ENCODE results near the gene PEA15. TPM values are rescaled to one million over a fixed set of nuclear protein-coding genes. Genes with fewer than 3 reads are reported as not detected.

PEA15 gene
- total and polyA plus RNA-seq, 2 of the 8 experiments (the other 6 are each of a cell fraction or from before 2014, with no cell fraction given) = 71.3 to 75.1 TPM

DNA sequence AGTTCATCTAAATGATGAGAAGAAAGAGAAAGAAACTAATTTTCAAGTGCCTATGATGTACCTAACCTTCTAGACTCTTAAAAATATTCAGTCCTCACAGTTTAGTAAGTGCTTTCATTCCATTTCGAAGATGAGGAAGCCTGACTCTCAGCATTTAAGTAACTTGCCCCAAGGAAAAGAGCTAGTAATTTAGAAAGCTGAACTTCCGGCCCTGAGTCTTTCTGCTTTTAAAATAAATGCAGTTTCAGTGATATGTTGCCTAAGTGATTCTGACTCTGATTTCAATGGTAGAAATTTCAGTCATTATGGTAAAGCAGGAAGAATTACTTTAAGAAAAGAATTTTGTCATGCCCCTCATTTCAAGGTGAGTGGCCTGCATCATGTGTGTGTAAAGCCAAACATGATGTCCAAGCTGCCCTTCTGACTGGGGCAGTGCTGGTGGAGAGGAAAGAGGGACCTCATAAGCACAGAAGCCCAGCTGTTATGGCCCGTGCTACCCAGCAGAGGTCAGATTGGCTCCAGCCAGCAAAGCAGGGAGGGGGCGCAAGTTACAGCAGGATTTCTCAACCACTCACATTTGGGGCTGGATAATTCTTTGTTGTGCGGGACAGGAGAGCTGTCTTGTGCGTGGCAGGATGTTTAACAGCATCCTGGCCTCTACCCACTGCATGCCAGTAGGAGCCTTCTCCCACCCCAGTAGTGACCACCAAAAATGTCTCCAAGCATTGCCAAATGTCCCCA is 43.0 kb upstream of the PEA15 start (continued):
- no peak for TF ChIP-seq JUND (IDR thresholded peaks at IDR 0.05; ENCODE audit: low read length)
- TF ChIP-seq BCL11A (IDR thresholded peaks at IDR 0.05; ENCODE audit: low read depth in 2 of 2, low read length in 2 of 2) = no peak
- TF ChIP-seq SP1 (IDR thresholded peaks at IDR 0.05; ENCODE audit: low read depth, low read length) = no peak
- no peak for TF ChIP-seq GABPA (IDR thresholded peaks at IDR 0.05; ENCODE audit: borderline replicate concordance, insufficient read depth, low read length)
- no peak for TF ChIP-seq RXRA (IDR thresholded peaks at IDR 0.05; ENCODE audit: insufficient read depth, low read depth, low read length)
- TF ChIP-seq POLR2AphosphoS5 (IDR thresholded peaks at IDR 0.05; ENCODE audit: low read depth, low read length) = no peak
- TF ChIP-seq KDM5A (IDR thresholded peaks at IDR 0.05; ENCODE audit: low read length) = no peak
- TF ChIP-seq, protein P1, sequence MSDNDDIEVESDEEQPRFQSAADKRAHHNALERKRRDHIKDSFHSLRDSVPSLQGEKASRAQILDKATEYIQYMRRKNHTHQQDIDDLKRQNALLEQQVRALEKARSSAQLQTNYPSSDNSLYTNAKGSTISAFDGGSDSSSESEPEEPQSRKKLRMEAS (IDR thresholded peaks at IDR 0.05) = no peak
- no peak for TF ChIP-seq TAF1 (IDR thresholded peaks at IDR 0.05; ENCODE audit: low read depth, low read length)
- TF ChIP-seq CBX5 (IDR thresholded peaks at IDR 0.05; ENCODE audit: low read depth, low read length) = no peak
- TF ChIP-seq SP2 (IDR thresholded peaks at IDR 0.05; ENCODE audit: low read length) = no peak
- peak; percentile 42; the same call in 1 of the 2 replicates for TF ChIP-seq CHD2 (IDR thresholded peaks at IDR 0.05; ENCODE audit: low read length)
- no peak for TF ChIP-seq RFX5 (IDR thresholded peaks at IDR 0.05; ENCODE audit: borderline replicate concordance, low read depth, low read length)
- TF ChIP-seq YY1 (IDR thresholded peaks at IDR 0.05; ENCODE audit: low read depth, low read length) = 0 out of 2 replicates have a peak, but pooled peaks have one; percentile 12
- TF ChIP-seq CBX8 (IDR thresholded peaks at IDR 0.05; ENCODE audit: borderline replicate concordance, low read depth, low read length) = no peak
- TF ChIP-seq CHD1 (IDR thresholded peaks at IDR 0.05; ENCODE audit: low read depth, low read length) = no peak
- TF ChIP-seq SRF (IDR thresholded peaks at IDR 0.05; ENCODE audit: low read depth, low read length) = no peak
- TF ChIP-seq KDM4A (IDR thresholded peaks at IDR 0.05; ENCODE audit: low read depth, low read length, severe bottlenecking) = no peak
- TF ChIP-seq, protein P2, sequence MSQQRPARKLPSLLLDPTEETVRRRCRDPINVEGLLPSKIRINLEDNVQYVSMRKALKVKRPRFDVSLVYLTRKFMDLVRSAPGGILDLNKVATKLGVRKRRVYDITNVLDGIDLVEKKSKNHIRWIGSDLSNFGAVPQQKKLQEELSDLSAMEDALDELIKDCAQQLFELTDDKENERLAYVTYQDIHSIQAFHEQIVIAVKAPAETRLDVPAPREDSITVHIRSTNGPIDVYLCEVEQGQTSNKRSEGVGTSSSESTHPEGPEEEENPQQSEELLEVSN (IDR thresholded peaks at IDR 0.05) = no peak
- TF ChIP-seq SUZ12 (IDR thresholded peaks at IDR 0.05; ENCODE audit: low read length) = no peak
- peak; percentile 93 to 96 for TF ChIP-seq RAD21 (IDR thresholded peaks at IDR 0.05 in 1 of 2, conservative IDR thresholded peaks at IDR 0.05 in 1 of 2; ENCODE audit: low read depth in 2 of 2, low read length in 2 of 2)
- peak; percentile 88 for TF ChIP-seq CEBPB (IDR thresholded peaks at IDR 0.05; ENCODE audit: low read depth, low read length)
- no peak for TF ChIP-seq KDM1A (IDR thresholded peaks at IDR 0.05; ENCODE audit: borderline replicate concordance, low read length)
- TF ChIP-seq HDAC6 (IDR thresholded peaks at IDR 0.05; ENCODE audit: low read depth, low read length) = no peak
